ENCODE measurements around the gene KCND2. TPM values are rescaled to one million over a fixed set of nuclear protein-coding genes. Genes with fewer than 3 reads are reported as not detected.
A peak's percentile ranks its signal among the peaks of the same experiment; 100 is the strongest.

The KCND2 gene
- total RNA-seq, 1 donor from 2014 or later = 0.13 TPM

- peak; percentile 3 to 58 for DNase-seq (ENCODE audit: low read depth in 2 of 2)
These were observed 311.1 kb downstream of the KCND2 start for GRCh38 chr7:120583899-120584586.

GRCh38 chr7:120586571-120586970 is 313.6 kb downstream of the KCND2 start:
- no peak for DNase-seq (ENCODE audit: low read depth in 2 of 2)

- no peak for DNase-seq (ENCODE audit: low read depth in 2 of 2)
These were observed 314.3 kb downstream of the KCND2 start for GRCh38 chr7:120587243-120587642.

- no peak for DNase-seq (ENCODE audit: low read depth in 2 of 2)
These were observed 315.4 kb downstream of the KCND2 start for GRCh38 chr7:120588416-120588815.

GRCh38 chr7:120588862-120589261 is 315.9 kb downstream of the KCND2 start:
- no peak for DNase-seq (ENCODE audit: low read depth in 2 of 2)

GRCh38 chr7:120600607-120601006 is 327.6 kb downstream of the KCND2 start:
- DNase-seq (ENCODE audit: low read depth in 2 of 2) = no peak

GRCh38 chr7:120603366-120603765 is 330.4 kb downstream of the KCND2 start:
- no peak for DNase-seq (ENCODE audit: low read depth in 2 of 2)

GRCh38 chr7:120609136-120609753 is 336.3 kb downstream of the KCND2 start:
- DNase-seq (ENCODE audit: low read depth in 2 of 2) = no peak

GRCh38 chr7:120611975-120612374 is 339.0 kb downstream of the KCND2 start:
- DNase-seq (ENCODE audit: low read depth in 2 of 2) = no peak

- DNase-seq (ENCODE audit: low read depth in 2 of 2) = no peak
These were observed 342.7 kb downstream of the KCND2 start for GRCh38 chr7:120615703-120616102.

- DNase-seq (ENCODE audit: low read depth in 2 of 2) = no peak
These were observed 344.3 kb downstream of the KCND2 start for GRCh38 chr7:120617275-120617674.

GRCh38 chr7:120628251-120628650 is 355.3 kb downstream of the KCND2 start:
- no peak for DNase-seq (ENCODE audit: low read depth in 2 of 2)

- DNase-seq (ENCODE audit: low read depth in 2 of 2) = no peak
These were observed 366.9 kb downstream of the KCND2 start for GRCh38 chr7:120639884-120640283.

GRCh38 chr7:120645966-120646365 is 373.0 kb downstream of the KCND2 start:
- DNase-seq (ENCODE audit: low read depth in 2 of 2) = no peak

- no peak for DNase-seq (ENCODE audit: low read depth in 2 of 2)
These were observed 381.3 kb downstream of the KCND2 start for GRCh38 chr7:120654241-120654640.

GRCh38 chr7:120658516-120658915 is 385.5 kb downstream of the KCND2 start:
- DNase-seq (ENCODE audit: low read depth in 2 of 2) = no peak

- no peak for DNase-seq (ENCODE audit: low read depth in 2 of 2)
These were observed 389.3 kb downstream of the KCND2 start for GRCh38 chr7:120662291-120662690.

GRCh38 chr7:120665068-120665467 is 392.1 kb downstream of the KCND2 start:
- no peak for DNase-seq (ENCODE audit: low read depth in 2 of 2)

GRCh38 chr7:120675076-120675475 is 402.1 kb downstream of the KCND2 start:
- DNase-seq (ENCODE audit: low read depth in 2 of 2) = no peak

GRCh38 chr7:120677535-120677934 is 404.6 kb downstream of the KCND2 start:
- DNase-seq (ENCODE audit: low read depth in 2 of 2) = no peak

GRCh38 chr7:120680985-120681384 is 408.0 kb downstream of the KCND2 start:
- no peak for DNase-seq (ENCODE audit: low read depth in 2 of 2)

- no peak for DNase-seq (ENCODE audit: low read depth in 2 of 2)
These were observed 411.5 kb downstream of the KCND2 start for GRCh38 chr7:120684463-120684862.

GRCh38 chr7:120691915-120692314 is 418.9 kb downstream of the KCND2 start:
- no peak for DNase-seq (ENCODE audit: low read depth in 2 of 2)

Data from dermis microvascular lymphatic vessel endothelial cell (primary cell).